ACHN (cell line): ENCODE data around the gene CIC.
A peak's percentile ranks its signal among the peaks of the same experiment; 100 is the strongest.

Source experiments
- DNase-seq: peaks from one replicate; pipeline ENCODE4 v3.0.0-alpha.2; 2015
- in situ Hi-C: cut with HindIII; loops from 2 replicates; pipeline ENCODE4 v1.10.0; 2017; ENCODE audit warnings: low sequenced_read_pairs, low pct_ligation_motif_present, low pct_unique_long_range_greater_than_20kb

CIC gene

GRCh38 chr19:42242069-42242511 is 27.0 kb upstream of the CIC start:
- no peak for DNase-seq
- in situ Hi-C loops = no loop called here

DNA sequence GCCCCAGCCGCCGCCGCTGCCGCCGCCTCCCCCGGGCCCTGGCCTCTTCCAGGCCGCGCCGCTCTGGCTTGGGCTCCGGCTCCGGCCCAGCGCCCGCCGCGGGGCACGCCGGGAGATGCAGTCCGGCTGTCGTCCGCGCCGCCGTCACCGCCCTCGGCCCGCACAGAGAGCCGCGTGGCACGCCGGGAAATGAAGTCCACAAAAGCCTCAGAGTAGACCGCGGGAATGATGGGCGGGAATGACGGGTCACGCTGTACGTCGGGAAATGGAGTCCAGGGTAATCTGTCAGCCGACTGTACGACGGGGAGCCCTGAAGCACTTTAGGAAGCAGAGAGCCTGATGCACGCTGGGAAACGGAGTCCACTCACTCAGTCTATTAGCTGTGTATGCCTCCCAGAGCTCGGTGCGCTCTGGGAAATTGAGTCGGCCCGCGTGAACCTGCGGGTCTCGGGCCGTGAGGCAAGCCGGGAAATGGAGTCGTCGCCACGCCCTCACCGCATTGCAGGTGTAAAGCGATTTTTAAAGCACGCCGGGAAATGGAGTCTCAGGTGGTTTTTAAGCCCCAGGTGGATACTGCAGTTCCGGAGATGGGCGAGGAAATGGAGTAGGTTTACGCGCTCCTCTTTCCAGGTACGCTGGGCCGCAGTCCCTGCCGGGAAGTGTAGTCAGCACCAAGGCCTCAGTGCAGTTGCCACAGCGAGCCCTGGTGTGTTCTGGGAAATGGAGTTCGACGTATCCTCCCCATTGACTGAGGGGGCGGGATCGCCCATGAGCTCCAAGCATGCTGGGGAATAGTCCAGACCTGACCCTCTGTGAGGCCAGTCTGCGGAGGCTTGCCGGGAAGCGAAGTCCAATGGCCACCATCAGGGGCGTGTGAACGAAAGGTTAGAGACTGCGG is 26.3 kb upstream of the CIC start, which contains the start of gene GSK3A:
GSK3A (minus strand) TSS at position 91 of the 898 bp plus-strand sequence. CDS start 137 bp downstream, outside the sequence.
- peak; percentile 98 for DNase-seq
- in situ Hi-C loops = no loop called here

GRCh38 chr19:42244347-42245220 is 24.5 kb upstream of the CIC start:
- in situ Hi-C loops = no loop called here
- DNase-seq = peak; percentile 93

DNA sequence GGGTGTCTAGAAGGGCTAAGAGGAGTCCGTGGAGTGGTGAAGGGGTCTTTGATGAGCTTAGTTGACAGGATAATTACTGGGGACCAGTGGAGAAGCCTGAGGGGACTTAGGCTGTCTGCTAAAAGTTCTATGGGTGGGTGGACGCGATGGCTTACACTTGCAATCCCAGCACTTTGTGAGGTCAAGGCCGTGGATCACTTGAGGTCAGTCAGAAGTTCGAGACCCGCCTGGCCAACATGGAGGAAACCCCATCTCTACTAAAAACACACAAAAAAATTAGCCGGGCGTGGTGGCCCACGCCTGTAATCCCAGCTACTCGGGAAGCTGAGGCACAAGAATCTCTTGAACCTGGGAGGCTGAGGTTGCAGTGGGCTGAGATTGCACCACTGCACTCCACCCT is 23.8 kb upstream of the CIC start:
- in situ Hi-C loops = no loop called here
- no peak for DNase-seq

DNA sequence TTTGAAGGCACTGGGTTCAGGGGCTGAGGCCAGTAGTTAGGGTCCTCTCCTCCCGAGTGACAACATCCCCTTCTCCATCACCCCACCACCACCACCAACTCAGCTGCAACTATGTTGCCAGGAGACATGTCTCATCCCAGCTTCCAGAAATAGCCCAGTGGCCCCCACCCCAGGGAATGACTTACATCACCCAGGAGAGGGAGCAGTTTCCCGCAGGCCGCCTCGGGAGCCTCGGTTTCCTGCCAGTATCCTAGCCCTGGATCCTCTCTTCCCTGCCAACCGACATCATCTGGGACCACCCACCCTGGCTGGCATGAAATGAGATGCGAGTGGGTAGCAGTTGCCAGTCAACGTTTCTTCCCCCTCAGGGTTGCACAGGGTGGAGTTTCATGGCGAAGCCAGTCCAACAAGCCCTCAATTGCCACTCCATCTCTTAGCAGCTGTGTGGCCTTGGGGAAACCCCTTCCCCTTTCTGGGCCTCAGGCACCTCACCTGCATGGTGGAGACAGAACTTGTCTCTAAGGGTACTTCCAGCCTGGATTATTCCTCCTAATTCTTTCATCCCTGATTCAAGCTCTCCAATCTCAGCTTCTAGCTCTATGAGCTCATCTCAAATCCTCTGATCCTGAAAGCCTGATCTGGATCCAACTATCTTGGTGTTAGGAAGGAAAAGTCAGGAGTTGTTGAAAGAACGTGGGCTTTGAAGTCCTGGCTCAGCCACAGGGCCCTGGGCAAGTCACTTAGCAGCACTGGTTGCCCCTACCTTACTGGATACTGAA is 22.7 kb upstream of the CIC start:
- peak; percentile 64 for DNase-seq
- in situ Hi-C loops = no loop called here

- no peak for DNase-seq
- in situ Hi-C loops = no loop called here
Observed at GRCh38 chr19:42246922-42247639, 22.0 kb upstream of the CIC start.

GRCh38 chr19:42247640-42248199 is 21.3 kb upstream of the CIC start:
- DNase-seq = no peak
- in situ Hi-C loops = no loop called here

GRCh38 chr19:42248270-42249148 is 20.5 kb upstream of the CIC start:
- DNase-seq = no peak
- in situ Hi-C loops = no loop called here

DNA sequence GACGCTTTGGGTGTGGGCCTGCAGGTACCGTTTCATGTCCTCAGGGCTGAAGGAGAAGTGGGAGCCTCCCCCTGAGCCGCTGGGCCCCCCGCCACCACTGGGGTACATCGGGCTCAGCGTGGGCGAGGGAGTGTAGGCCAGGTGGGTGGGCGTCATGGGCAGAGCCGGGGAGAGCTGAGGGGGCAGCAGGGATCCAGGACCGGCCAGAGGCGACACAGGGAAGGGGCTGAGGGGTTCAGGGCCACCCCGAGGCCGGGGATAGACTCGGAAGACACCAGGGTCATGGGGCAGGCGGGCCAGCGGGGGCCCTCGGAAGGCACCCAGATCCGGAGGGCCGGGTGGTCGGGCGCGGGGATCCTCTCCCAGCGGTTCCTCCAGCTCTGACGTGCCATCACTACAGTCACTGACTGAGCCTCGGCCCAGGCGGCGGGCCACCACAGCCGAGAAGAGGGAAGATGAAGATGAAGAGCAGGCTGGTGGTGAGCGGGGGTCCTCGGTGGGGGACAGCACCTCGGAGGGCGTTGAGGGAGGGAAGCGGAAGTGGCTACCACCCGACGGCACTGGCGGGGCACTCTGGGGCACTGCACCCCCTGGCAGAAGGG is 19.8 kb upstream of the CIC start:
- in situ Hi-C loops = no loop called here
- no peak for DNase-seq

- DNase-seq = no peak
- in situ Hi-C loops = no loop called here
Observed at GRCh38 chr19:42249769-42250168, 19.3 kb upstream of the CIC start.

- no peak for DNase-seq
Observed at GRCh38 chr19:42250183-42250665, 18.8 kb upstream of the CIC start.

DNA sequence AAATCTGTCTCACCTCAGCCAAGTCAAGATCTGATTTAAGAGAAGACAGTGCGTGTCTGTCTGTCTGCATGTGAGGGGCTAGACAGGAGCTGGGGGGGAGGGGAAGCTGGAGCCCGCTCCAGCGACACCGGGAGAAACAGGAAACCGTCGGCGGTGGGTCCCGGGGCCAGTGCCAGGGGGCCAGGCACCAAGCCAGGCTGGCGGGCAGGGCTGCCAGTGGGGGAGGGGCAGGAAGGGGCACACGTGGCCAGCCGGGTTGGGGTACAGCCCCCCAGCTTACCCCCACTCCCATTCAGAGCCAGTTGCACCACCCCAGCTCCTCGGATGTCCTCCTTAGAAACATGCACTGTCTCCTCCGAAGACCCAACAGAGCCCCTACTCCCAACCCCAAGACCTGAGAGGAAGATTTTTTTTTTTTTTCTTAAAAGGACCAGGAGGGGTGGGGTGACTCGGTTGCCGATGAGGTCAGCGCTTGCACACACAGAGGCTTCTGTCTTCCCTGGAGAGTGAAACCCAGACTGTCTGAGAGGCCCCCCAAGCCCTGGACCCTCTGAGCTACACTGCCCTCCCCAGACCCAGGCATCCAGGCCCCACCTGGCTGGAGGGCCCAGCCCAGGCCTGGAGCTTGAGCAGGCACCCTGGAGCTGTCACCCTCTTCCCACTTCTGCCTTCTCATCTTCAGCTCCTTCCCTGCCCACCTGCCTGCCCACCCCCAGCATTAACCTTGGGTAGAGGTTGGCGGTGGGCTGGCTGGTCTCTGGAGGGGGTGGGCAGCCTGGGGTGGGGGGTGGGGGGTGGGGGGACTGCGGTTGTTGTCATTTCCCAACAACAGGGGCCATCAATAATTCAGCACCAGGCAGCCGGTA is 18.2 kb upstream of the CIC start:
- in situ Hi-C loops = no loop called here
- no peak for DNase-seq

More at GRCh38 chr19:42250183-42250665, 18.8 kb upstream of the CIC start:
- in situ Hi-C loops = no loop called here

GRCh38 chr19:42251572-42252358 is 17.3 kb upstream of the CIC start:
- in situ Hi-C loops = no loop called here
- DNase-seq = no peak

DNA sequence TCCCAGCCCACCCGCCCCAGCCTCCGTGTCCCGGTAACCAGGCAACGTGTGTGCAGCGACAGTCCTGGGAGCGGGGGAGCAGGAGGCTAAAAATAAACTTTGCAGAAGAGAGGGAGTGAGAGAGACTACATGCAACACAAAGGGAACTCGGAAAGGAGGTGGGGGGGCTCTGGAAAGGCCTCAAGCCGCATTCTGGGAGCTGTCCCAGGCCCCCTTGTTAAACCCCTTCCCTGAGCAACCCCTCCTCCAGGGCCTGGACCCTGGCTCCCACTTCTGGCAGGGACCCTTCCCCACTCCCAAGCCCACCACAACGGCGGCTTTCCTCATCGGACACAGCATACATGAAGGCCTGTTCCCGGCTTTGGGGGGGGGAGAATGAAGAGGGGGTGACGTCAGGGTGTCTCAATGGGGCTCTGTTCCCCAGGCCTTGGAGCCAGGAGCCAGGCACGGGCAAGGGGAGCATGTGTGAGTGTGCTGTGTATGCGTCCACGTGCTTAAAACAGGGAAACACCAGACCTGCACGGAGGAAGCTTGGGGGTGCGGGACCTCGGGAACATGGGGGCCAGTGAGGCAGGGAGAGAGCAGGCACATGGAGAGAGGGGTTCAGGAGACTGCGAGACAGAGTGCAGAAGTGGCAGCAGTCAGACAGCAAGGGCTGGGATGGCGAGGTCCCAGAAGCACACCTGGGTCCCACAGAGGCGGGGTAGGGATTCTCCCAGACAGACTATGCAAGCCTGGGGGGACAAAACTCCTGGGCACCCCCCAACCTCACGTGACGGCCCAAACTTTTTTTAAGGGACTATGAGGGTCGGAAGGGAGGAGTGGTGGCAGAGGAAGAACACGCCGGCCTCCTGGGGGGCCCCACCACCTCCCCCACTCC is 16.4 kb upstream of the CIC start:
- no peak for DNase-seq
- in situ Hi-C loops = no loop called here
